ENCODE measurements around the gene CXCL16. TPM values are rescaled to one million over a fixed set of nuclear protein-coding genes. Genes with fewer than 3 reads are reported as not detected.
A peak's percentile ranks its signal among the peaks of the same experiment; 100 is the strongest.

The CXCL16 gene
- total RNA-seq, 1 experiment from 2014 or later = 4.5 TPM

- H4K8ac ChIP-seq (replicated peaks; ENCODE audit: insufficient read length, low read depth, low read length) = no peak overlapping the region
- H3K4ac ChIP-seq (ENCODE audit: low read depth, low read length) = no peak overlapping the region
- no peaks in the 10 kb centered on the region for H3K4me1 ChIP-seq (ENCODE audit: insufficient read depth, low read length)
- no peak overlapping the region for H3K27ac ChIP-seq (ENCODE audit: insufficient read length, low read depth, low read length)
- no peak overlapping the region for H2AFZ ChIP-seq (ENCODE audit: low read length)
- H3K9me3 ChIP-seq (ENCODE audit: control insufficient read depth, low read depth, low read length) = no peaks in the 10 kb centered on the region
- no peak overlapping the region for H3K23ac ChIP-seq (ENCODE audit: insufficient read length, low read depth, low read length)
- no peaks in the 10 kb centered on the region for H3K9me3 Mint-ChIP-seq
- H3K14ac ChIP-seq (ENCODE audit: insufficient read depth, low read length) = no peak overlapping the region
- H3K56ac ChIP-seq (ENCODE audit: insufficient read length, low read depth, low read length) = no peak overlapping the region
- H3T11ph ChIP-seq (ENCODE audit: low read length) = no peak overlapping the region
- H3K27me3 Mint-ChIP-seq (ENCODE audit: low read depth) = peaks cover 94% of the 10 kb centered on the region
- no peak overlapping the region for H3K27ac Mint-ChIP-seq
- H2BK5ac ChIP-seq (ENCODE audit: insufficient read length, low read length) = no peak overlapping the region
- no peak overlapping the region for H4K5ac ChIP-seq (ENCODE audit: insufficient read length, low read depth, low read length)
- WGBS (ENCODE audit: extremely low coverage, insufficient read length, low lambda C conversion rate) = no CpG with 5 or more reads among the region's 8 CpGs
- H3K79me1 ChIP-seq (ENCODE audit: insufficient read depth, low read depth, low read length, poor library complexity, severe bottlenecking) = no peaks in the 10 kb centered on the region
- TF ChIP-seq, protein P1, sequence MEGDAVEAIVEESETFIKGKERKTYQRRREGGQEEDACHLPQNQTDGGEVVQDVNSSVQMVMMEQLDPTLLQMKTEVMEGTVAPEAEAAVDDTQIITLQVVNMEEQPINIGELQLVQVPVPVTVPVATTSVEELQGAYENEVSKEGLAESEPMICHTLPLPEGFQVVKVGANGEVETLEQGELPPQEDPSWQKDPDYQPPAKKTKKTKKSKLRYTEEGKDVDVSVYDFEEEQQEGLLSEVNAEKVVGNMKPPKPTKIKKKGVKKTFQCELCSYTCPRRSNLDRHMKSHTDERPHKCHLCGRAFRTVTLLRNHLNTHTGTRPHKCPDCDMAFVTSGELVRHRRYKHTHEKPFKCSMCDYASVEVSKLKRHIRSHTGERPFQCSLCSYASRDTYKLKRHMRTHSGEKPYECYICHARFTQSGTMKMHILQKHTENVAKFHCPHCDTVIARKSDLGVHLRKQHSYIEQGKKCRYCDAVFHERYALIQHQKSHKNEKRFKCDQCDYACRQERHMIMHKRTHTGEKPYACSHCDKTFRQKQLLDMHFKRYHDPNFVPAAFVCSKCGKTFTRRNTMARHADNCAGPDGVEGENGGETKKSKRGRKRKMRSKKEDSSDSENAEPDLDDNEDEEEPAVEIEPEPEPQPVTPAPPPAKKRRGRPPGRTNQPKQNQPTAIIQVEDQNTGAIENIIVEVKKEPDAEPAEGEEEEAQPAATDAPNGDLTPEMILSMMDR (conservative IDR thresholded peaks at IDR 0.05) = no peak
- no peak overlapping the region for H2AK5ac ChIP-seq (ENCODE audit: insufficient read length, low read length)
- H3K27me3 ChIP-seq (ENCODE audit: insufficient read depth, low read length) = peaks cover 35% of the 10 kb centered on the region
- no peak overlapping the region for H3K18ac ChIP-seq (ENCODE audit: insufficient read length, low read depth, low read length)
- H2BK120ac ChIP-seq (ENCODE audit: low read depth, low read length, poor library complexity, severe bottlenecking) = no peak overlapping the region
- no peak overlapping the region for H3K4me2 ChIP-seq (ENCODE audit: insufficient read depth, insufficient read length, low read length)
- no peak overlapping the region for H2BK15ac ChIP-seq (ENCODE audit: low read depth, low read length)
- no peaks in the 10 kb centered on the region for H3K79me2 ChIP-seq (ENCODE audit: insufficient read depth, low read length)
- peaks cover 0 to 3% (median 0%) of the 10 kb centered on the region in 3 experiments; a peak in 1 of 7 replicates for H3K36me3 Mint-ChIP-seq (ENCODE audit: insufficient read depth in 1 of 3, low read depth in 3 of 3)
- H3K4me1 Mint-ChIP-seq = peaks cover 19 to 23% of the 10 kb centered on the region in 2 experiments
- H4K20me1 ChIP-seq (ENCODE audit: control insufficient read depth, insufficient read depth, insufficient read length) = no peaks in the 10 kb centered on the region
- peaks cover 11% of the 10 kb centered on the region for H3K23me2 ChIP-seq (ENCODE audit: insufficient read length, low read depth, low read length, poor library complexity, severe bottlenecking)
- H3K9ac ChIP-seq (ENCODE audit: extremely low read depth, insufficient read length, low read length) = no peak overlapping the region
- no peak overlapping the region for H2BK20ac ChIP-seq (ENCODE audit: low read depth, low read length, poor library complexity, severe bottlenecking)
- no peak for DNase-seq
- H3K4me3 Mint-ChIP-seq = peak overlapping the region; percentile 61 to 78
- H2BK12ac ChIP-seq (ENCODE audit: insufficient read length, low read depth, low read length) = no peak overlapping the region
- H4K91ac ChIP-seq (ENCODE audit: insufficient read length, low read depth, low read length) = no peak overlapping the region
Measured at GRCh38 chr17:4740584-4740983, 856 bp upstream of the CXCL16 start.

All from H9 (cell line).